KOPT-K1 (cell line): ENCODE data around the gene PCDHA9.
"Not testable (repeated sequence)": the region's sequence is repeated elsewhere in the genome, so short reads cannot be mapped to it uniquely, and the experiment has no call there.

ENCODE experiments used
- H3K27ac ChIP-seq: fragments of 200-600 bp; sonication (generic); 2 replicates; pipeline ENCODE4 v1.5.1; 2016; ENCODE audit warnings: antibody characterized with exemption, mild to moderate bottlenecking, low read depth, low read length; ENCODE audit not compliant: poor library complexity, severe bottlenecking
- H3K36me3 ChIP-seq: fragments of 200-600 bp; sonication (generic); 2 replicates; pipeline ENCODE4 v1.5.1; 2017; ENCODE audit warnings: antibody characterized with exemption, mild to moderate bottlenecking, low read length, moderate library complexity; ENCODE audit not compliant: insufficient read depth
- H3K9me3 ChIP-seq: fragments of 200-600 bp; sonication (generic); 2 replicates; pipeline ENCODE4 v1.5.1; 2017; ENCODE audit warnings: antibody characterized with exemption, low read length, mild to moderate bottlenecking; ENCODE audit not compliant: insufficient read depth, poor library complexity, severe bottlenecking

Gene PCDHA9, protein sequence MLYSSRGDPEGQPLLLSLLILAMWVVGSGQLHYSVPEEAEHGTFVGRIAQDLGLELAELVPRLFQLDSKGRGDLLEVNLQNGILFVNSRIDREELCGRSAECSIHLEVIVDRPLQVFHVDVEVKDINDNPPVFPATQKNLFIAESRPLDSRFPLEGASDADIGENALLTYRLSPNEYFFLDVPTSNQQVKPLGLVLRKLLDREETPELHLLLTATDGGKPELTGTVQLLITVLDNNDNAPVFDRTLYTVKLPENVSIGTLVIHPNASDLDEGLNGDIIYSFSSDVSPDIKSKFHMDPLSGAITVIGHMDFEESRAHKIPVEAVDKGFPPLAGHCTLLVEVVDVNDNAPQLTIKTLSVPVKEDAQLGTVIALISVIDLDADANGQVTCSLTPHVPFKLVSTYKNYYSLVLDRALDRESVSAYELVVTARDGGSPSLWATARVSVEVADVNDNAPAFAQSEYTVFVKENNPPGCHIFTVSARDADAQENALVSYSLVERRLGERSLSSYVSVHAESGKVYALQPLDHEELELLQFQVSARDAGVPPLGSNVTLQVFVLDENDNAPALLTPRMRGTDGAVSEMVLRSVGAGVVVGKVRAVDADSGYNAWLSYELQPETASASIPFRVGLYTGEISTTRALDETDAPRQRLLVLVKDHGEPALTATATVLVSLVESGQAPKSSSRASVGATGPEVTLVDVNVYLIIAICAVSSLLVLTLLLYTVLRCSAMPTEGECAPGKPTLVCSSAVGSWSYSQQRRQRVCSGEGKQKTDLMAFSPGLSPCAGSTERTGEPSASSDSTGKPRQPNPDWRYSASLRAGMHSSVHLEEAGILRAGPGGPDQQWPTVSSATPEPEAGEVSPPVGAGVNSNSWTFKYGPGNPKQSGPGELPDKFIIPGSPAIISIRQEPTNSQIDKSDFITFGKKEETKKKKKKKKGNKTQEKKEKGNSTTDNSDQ

DNA sequence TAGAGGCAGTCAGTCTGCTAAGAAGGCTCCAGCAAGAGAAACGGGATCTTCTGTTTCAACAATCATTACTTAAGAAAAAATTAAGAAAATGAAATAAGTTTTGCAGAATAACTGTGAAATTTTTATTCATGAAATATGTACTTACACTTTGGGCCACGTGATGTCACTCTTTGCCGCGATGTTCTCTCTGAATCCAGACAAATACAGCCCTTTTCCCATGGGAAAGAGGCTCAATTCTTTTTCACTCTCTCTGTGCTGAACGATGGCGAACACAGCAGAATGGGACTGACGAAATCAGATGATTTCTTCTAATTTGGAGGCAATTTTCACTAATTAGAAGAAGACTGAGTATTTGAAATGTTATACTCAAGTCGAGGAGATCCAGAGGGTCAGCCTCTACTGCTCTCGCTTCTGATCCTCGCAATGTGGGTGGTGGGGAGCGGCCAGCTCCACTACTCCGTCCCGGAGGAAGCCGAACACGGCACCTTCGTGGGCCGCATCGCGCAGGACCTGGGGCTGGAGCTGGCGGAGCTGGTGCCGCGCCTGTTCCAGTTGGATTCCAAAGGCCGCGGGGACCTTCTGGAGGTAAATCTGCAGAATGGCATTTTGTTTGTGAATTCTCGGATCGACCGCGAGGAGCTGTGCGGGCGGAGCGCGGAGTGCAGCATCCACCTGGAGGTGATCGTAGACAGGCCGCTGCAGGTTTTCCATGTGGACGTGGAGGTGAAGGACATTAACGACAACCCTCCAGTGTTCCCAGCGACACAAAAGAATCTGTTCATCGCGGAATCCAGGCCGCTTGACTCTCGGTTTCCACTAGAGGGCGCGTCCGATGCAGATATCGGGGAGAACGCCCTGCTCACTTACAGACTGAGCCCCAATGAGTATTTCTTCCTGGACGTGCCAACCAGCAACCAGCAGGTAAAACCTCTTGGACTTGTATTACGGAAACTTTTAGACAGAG lies at the start of gene PCDHA9:
Gene PCDHA9 (plus strand): TSS at position 244 of the 964 bp plus-strand sequence. CDS start 114 bp downstream, at position 358.
- H3K36me3 ChIP-seq, H3K9me3 ChIP-seq, H3K27ac ChIP-seq: not testable (repeated sequence)

DNA sequence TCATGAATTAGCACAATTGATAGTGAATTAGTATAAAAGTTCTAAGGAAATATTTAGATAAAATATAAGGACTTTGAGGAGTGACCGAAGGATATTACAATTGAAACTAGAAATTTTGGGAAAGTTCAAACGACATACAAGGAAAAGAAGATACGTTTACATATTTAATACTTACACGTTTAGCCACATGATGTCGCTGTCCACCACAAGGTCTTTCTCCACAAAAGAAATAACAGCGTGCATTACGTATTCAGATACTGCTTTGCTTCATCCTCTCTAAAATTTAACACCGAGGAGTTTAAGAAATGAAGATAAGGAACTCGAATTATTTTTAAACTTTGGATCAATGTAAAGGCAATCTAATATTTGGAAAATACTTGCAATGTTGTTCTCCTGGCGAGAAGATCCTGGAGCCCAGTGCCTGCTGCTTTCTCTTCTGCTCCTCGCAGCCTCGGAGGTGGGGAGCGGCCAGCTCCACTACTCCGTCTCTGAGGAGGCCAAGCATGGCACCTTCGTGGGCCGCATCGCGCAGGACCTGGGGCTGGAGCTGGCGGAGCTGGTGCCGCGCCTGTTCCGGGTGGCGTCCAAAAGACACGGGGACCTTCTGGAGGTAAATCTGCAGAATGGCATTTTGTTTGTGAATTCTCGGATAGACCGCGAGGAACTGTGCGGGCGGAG lies 47.2 kb upstream of the PCDHA9 start, which contains the start of gene PCDHA3:
Gene PCDHA3 (plus strand): TSS at position 242 of the 678 bp plus-strand sequence.
- no peaks in the 10 kb centered on the region for H3K36me3 ChIP-seq
- no peak within 1 kb of the TSS for H3K27ac ChIP-seq
- no peaks in the 10 kb centered on the region for H3K9me3 ChIP-seq

- H3K36me3 ChIP-seq = no peaks in the 10 kb centered on the region
- H3K9me3 ChIP-seq = no peaks in the 10 kb centered on the region
- no peak overlapping the region for H3K27ac ChIP-seq
Measured at GRCh38 chr5:140801494-140801841, 46.7 kb upstream of the PCDHA9 start.

DNA sequence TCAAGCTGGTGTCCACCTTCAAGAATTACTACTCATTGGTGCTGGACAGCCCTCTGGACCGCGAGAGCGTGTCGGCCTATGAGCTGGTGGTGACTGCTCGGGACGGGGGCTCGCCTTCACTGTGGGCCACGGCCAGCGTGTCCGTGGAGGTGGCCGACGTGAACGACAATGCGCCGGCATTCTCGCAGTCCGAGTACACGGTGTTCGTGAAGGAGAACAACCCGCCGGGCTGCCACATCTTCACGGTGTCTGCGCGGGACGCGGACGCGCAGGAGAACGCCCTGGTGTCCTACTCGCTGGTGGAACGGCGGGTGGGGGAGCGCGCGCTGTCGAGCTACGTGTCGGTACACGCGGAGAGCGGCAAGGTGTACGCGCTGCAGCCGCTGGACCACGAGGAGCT lies 45.8 kb upstream of the PCDHA9 start:
- H3K9me3 ChIP-seq, H3K27ac ChIP-seq, H3K36me3 ChIP-seq: not testable (repeated sequence)

- H3K27ac ChIP-seq = no peak overlapping the region
- H3K36me3 ChIP-seq = no peaks in the 10 kb centered on the region
Measured at GRCh38 chr5:140802781-140803271, 45.4 kb upstream of the PCDHA9 start.

DNA sequence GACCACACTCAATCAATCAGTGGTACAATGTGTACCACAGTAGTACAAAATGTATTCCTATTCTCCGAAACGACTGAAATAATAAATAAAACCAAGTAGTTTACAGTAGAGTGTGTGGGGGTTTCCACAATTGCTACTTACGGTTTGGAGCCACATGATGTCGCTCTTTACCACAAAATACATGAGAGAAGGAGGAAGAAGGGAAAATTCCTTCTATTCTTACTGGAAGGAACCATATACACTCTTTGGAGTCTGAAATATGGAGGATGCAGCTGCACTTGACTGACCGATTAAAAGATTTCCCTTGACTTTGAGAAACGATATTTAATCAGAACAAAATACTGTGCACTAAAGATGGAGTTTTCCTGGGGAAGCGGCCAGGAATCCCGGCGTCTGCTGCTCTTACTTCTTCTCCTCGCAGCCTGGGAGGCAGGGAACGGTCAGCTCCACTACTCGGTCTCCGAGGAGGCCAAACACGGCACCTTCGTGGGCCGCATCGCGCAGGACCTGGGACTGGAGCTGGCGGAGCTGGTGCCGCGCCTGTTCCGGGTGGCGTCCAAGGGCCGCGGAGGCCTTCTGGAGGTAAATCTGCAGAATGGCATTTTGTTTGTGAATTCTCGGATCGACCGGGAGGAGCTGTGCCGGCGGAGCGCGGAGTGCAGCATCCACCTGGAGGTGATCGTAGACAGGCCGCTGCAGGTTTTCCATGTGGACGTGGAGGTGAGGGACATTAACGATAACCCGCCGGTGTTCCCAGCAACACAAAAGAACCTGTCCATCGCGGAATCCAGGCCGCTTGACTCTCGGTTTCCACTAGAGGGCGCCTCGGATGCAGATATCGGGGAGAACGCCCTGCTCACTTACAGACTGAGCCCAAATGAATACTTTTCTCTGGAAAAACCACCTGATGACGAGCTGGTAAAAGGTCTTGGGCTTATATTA lies 41.1 kb upstream of the PCDHA9 start, which contains the start of gene PCDHA4:
Gene PCDHA4 (plus strand): TSS at position 235 of the 942 bp plus-strand sequence.
- Histone ChIP-seq H3K27ac (no peak within 1 kb of the TSS), H3K9me3 (no peaks in the 10 kb centered on the region), H3K36me3 (no peaks in the 10 kb centered on the region)

More at GRCh38 chr5:140802781-140803271, 45.4 kb upstream of the PCDHA9 start:
- no peaks in the 10 kb centered on the region for H3K9me3 ChIP-seq

GRCh38 chr5:140808241-140808888 lies 39.8 kb upstream of the PCDHA9 start:
- not testable (repeated sequence) for H3K9me3 ChIP-seq, H3K27ac ChIP-seq, H3K36me3 ChIP-seq

DNA sequence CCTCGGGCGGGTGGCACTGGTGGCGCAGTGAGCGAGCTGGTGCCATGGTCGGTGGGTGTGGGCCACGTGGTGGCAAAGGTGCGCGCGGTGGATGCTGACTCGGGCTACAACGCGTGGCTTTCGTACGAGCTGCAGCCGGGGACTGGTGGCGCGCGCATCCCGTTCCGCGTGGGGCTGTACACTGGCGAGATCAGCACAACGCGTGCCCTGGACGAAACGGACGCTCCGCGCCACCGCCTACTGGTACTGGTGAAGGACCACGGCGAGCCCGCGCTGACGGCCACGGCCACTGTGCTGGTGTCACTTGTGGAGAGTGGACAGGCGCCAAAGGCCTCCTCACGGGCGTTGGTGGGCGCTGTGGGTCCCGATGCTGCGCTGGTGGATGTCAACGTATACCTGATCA lies 39.3 kb upstream of the PCDHA9 start:
- H3K36me3 ChIP-seq = no peaks in the 10 kb centered on the region
- no peak overlapping the region for H3K27ac ChIP-seq
- no peaks in the 10 kb centered on the region for H3K9me3 ChIP-seq

- no peaks in the 10 kb centered on the region for H3K36me3 ChIP-seq
- H3K27ac ChIP-seq = no peak within 1 kb of the TSS
- H3K9me3 ChIP-seq = no peaks in the 10 kb centered on the region
Measured at GRCh38 chr5:140821375-140822280, 26.6 kb upstream of the PCDHA9 start, which contains the start of gene PCDHA5. Gene PCDHA5 (plus strand): TSS chr5:140821613.

DNA sequence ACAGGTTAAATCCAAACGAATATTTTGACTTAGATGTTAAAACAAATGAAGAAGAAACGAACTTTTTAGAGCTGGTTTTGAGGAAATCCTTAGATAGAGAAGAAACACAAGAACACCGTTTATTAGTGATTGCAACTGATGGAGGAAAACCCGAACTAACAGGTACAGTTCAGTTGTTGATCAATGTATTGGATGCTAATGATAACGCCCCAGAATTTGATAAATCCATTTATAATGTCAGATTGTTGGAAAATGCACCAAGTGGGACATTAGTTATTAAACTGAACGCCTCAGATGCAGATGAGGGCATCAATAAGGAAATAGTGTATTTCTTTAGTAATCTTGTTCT lies 25.9 kb upstream of the PCDHA9 start:
- Histone ChIP-seq H3K36me3 (no peaks in the 10 kb centered on the region), H3K27ac (no peak overlapping the region)

GRCh38 chr5:140822969-140823368 lies 25.2 kb upstream of the PCDHA9 start:
- H3K27ac ChIP-seq, H3K36me3 ChIP-seq, H3K9me3 ChIP-seq: not testable (repeated sequence)

More for the DNA sequence above, 25.9 kb upstream of the PCDHA9 start:
- H3K9me3 ChIP-seq = no peaks in the 10 kb centered on the region

GRCh38 chr5:140823475-140823874 lies 24.7 kb upstream of the PCDHA9 start:
- no peaks in the 10 kb centered on the region for H3K36me3 ChIP-seq
- no peaks in the 10 kb centered on the region for H3K9me3 ChIP-seq
- no peak overlapping the region for H3K27ac ChIP-seq
